ENCODE results near the gene TMPRSS6.

TMPRSS6 gene

GRCh38 chr22:37109242-37109917 lies at the start of gene TMPRSS6:
Gene TMPRSS6, minus strand, starts transcription at chr22:37109713. Its CDS starts 6,296 bp downstream, at chr22:37103417.
- no peak for DNase-seq

GRCh38 chr22:37158963-37159290 lies 49.4 kb upstream of the TMPRSS6 start:
- DNase-seq: no peak

- DNase-seq: no peak
Observed at GRCh38 chr22:37157516-37158285, 48.2 kb upstream of the TMPRSS6 start.

DNA sequence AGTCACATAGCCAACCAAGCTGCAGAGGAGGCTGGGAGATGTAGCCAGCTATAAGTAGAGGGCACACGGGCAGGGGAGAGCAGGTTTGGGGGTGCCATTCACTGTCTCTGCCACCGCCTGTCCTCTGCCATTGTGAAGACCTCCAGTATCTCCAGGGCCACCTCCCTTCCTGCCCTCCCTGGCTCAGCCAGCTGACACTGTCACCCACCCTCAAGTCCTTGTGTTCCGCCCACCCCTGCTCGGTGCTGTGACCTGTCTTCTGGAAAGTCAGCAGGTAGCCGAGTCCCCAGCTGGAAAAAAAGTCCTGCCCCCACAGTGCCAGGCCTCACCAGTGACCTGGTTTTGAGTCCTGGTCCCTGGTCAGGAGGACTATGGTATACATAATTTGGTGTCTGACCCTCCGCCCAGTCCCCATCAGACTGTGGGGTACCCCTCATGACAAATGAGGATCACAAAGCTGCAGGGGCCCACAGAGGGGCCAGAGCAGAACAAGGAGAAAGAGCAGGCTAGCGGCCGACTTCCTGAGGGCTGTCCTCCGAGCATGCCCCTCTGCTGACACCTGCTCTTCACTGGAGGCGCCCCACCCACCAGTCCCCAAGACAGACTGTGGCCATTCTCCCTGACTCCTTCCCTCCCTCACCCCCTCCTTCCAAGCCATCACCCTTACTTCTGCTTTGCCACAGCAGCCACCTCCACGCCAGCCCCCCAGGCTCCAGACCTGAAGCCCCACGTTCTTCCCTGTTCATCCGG lies 47.3 kb upstream of the TMPRSS6 start:
- DNase-seq: no peak

DNA sequence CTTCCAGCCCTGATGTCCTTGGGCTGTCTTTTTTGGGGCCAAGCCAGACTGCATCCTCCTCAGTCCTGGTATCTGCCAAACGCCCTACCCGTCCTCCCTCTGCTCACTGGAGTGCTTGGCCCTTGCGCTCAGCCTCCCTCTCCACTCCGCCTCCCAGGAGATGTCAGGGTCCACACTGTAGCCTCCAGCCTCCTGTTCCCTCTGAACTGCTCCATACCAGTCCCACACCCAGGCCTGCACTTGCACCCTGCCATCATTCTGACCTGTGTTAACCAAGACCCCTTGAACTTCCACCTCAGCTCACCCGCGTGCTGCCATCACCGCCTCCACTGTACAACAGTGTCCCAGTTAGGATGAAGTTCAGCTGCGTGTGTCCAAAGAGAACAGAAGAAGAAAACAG lies 46.5 kb upstream of the TMPRSS6 start:
- no peak for DNase-seq

DNA sequence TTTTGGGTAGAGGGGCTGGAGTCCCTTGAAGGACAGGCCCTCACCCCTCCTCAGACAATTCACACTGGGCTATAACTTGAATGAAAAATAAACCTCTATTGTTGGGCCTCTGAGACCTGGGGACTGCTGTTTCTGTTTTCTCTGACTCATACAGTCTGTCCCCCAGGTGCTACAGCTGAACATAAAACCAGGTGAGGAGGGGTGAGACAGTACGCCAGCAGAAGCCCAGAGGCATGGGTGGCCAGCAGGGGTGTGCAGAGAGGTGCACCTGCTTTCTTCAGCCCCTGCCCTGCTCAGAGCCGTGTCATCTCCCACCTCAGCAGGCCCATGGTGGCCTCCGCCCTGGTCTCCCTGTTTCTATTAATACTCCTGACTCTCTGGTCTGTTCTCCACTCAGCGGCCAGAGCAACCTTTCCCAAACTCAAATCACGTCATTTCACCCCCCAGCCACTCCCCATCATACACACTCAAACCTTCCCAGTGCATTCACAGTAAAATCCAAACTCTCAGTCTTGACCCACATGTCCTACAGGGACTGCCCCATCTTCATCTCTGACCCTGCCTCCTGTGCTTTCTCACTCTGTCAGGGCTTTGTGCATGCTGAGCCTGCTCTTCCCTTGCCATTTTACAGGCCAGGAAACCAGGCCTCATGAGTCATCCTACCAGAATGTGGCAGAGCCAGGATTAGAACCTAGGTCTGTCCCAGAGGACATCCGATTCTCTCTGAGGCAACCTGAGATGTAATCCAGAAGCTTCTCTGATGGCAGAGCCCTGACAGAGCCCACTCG lies 45.6 kb upstream of the TMPRSS6 start:
- DNase-seq: no peak

GRCh38 chr22:37153901-37154300 lies 44.4 kb upstream of the TMPRSS6 start:
- DNase-seq: no peak

DNA sequence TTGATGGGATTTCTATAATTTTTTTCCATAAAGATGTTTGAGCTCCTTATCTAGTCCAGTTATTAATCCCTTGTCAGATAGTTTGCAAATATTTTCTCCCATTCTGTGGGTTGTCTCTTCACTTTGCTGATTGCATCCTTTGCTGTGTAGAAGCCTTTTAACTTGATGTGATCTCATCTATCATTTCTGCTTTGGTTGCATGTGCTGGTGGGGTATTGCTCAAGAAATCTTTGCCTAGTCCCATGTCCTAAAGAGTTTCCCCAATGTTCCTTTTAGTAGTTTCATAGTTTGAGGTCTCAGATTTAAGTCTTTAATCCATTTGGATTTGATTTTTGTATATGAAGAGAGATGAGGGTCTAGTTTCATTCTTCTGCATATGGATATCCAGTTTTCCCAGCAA lies 41.9 kb upstream of the TMPRSS6 start:
- no peak for DNase-seq

GRCh38 chr22:37150701-37151100 lies 41.2 kb upstream of the TMPRSS6 start:
- no peak for DNase-seq

DNA sequence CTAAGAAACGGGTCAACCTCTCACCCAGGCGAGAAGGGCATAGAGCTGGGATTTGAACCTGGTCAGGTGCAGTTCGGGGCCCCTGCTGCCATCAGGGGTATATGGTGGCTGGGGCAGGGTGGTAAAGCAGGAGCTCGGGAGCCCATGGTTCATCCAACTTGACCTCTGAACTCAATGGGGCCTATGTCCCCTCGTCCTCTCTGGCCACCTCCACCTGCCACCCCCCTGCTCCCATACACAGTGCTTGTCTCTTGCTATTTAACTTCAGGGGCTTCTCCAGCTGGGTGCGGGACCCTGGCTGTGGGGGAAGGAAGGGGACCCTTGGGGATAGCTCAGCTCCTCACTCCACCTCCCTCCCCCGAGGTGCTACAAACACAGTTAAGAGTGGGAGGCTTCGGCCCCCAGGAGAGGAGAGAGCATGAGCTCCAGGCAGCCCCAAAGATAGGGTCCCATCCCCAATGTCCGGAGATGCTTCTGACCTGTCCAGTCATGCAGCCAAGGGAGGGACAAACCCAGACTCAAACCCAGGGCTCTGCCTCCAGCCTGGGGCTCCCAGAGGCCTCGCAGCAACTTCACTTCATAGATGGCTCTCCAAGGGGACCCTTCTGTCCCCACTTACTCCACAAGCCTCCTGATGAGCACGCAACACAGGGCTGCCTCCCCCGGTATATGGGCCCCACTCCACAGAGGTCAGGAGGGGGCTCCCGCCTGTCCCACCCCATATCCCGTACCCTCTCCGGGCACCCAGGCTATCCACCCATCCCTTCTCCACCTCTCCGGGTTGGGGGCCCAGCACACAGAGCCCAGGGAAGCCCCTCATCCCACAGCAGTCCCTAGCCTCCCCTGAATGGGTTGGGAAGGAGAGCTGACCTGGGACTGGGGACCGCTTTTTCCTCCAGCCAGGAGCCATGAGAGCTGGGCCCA lies 39.5 kb upstream of the TMPRSS6 start:
- DNase-seq: no peak

GRCh38 chr22:37148031-37148651 lies 38.6 kb upstream of the TMPRSS6 start:
- no peak for DNase-seq

DNA sequence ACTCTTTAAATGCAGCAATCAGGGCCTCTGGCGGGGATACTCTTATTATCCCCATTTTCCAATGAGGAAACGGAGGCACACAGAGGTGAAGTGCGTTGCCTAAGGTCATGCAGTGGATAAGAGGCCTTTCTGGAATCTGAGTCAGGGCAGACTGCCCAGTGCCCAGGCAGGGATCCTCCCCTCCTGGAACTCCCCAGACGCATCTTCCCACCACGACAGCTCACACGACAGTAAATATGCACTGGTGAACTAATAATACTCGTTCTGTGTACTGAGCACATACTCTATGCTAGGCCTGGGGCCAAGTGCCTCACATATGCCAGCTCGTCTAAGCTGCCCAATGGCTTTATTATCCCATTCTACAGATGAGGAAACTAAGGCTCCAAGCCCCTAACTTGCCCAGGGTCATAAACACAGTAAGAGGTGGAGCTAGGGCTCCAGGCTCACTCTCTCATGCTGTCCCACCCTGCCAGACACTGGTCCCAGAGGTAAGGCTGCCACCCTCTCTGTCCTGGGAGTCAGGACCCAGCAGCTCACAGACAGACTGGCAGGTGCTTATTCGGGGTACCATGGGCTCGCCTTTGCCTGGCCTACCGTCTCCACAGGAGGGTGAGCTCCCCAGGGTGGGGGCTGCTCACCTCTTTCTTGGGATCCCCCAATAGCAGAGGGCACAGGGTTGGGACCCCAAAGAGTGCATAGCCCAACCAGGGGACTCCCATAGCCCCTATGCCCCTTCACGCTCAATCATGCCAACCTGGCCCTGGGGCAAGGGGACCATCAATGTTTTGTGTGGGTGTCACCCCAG lies 37.9 kb upstream of the TMPRSS6 start:
- DNase-seq: no peak

GRCh38 chr22:37146507-37147180 lies 37.1 kb upstream of the TMPRSS6 start:
- DNase-seq: no peak

DNA sequence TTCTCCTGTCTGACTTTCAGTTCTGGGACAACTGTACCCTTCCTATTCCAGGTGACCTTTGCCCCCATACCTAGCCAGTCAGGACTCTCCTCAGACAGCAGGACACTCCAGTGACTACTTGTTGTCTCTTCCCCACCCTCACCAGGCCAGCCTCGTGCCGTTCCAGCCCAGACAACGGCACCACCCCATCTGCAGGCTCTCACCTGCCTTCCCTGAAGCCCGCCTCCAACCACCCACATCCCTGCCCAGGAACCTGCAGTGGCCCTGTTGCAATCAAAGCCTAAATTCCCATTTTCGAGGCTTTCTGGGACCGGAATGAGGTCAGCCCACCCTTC lies 36.5 kb upstream of the TMPRSS6 start:
- DNase-seq: no peak

- DNase-seq: no peak
Observed at GRCh38 chr22:37145180-37146050, 35.9 kb upstream of the TMPRSS6 start.

GRCh38 chr22:37144180-37144554 lies 34.7 kb upstream of the TMPRSS6 start:
- DNase-seq: no peak

GRCh38 chr22:37141971-37142370 lies 32.5 kb upstream of the TMPRSS6 start:
- DNase-seq: no peak

DNA sequence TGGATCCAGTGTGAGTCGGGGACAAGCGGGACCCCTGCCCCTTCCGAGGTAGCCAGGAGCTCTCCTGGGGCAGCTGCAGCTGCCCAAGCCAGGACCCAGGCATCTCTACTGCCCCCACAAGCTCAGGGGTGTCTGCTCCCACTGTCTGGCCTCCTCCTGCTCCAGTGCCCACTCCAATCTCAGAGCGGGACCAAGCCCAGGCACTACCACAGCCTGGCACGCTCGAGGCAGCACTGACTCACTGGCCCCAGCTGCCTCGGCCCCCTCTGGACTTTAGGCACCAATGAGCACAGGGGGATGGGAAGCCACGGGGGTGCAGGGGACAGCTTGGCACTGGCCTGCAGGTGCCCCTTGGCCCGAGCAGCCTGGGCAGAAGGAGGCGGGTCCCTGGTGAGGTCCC lies 32.0 kb upstream of the TMPRSS6 start:
- no peak for DNase-seq

GRCh38 chr22:37140686-37141323 lies 31.3 kb upstream of the TMPRSS6 start:
- no peak for DNase-seq

All from CD4-positive, alpha-beta T cell treated with Interferon gamma for 1 hour (primary cell).